HG03457 (cell line): ENCODE measurements around the gene ADGRV1.
"Not testable (repeated sequence)": the region's sequence is repeated elsewhere in the genome, so short reads cannot be mapped to it uniquely, and the experiment has no call there.

Experiments
- ATAC-seq: cut with Tn5 transposase; IDR thresholded peaks from one replicate; pipeline ENCODE4 v1.9.1; 2021; ENCODE audit warnings: moderate number of reproducible peaks; ENCODE audit not compliant: unreplicated experiment

Gene ADGRV1

DNA sequence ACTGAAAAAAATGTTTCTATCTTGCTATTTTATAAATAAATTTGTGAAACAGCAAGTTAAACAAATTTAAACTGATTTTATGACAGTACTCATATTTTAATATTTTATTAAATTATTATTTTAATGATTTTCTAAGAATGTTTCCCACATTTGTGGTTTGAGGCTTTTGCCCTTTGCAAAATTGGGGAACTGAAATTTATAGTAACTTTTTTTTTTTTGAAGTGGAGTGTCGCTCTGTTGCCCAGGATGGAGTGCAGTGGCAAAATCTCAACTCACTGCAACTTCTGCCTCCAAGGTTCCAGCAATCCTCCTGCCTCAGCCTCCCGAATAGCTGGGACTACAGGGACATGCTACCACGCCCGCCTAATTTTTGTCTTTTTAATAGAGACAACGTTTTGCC is 7.2 kb upstream of the ADGRV1 start:
- ATAC-seq, result no peak

DNA sequence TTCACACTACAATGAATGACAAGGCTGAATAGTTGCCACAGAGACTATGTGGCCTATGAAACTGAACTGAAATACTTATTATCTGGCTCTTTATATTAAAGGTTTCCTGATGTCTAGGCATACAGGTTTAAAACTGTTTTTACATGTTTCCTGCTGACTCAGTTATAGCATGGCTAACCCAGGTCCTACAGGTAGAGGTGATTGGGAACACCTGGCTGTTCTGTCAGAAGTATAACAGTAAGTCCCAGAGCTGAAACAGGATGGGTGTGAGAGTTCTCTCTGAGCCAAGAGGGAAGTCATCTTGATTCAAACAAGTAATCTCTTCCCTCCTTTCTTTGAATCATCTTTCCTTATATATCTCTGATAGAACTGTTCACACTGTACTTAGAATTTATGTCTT is 4.9 kb upstream of the ADGRV1 start:
- ATAC-seq, result no peak

DNA sequence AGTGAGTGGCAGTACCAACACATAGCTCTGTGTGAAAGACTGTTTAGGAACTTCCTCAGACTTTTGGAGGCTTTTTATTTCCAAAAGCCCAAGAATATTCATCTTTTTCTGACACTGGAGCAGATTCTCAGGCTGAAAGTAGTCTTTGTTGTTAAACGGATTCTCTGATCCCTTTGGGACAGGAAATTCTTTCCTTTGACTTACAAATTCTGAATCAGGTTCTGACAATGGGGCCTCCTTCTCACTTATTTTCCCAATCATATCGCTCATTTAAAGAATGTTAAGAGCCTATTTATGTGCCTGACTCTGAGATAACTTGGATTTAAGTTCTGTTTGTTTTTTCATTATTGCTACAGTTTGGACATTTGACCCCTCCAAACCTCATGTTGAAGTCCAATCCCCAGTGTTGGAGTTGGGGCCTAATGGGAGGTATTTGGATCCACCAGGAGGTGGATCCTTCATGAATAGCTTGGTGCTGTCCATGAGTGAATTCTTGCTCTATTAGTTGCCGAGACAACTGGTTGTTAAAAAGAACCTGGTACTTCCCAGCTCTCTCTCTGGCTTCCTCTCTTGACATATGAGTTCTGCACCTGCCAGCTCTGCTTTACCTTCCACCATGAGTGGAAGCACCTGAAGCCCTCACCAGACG is 4.1 kb upstream of the ADGRV1 start:
- ATAC-seq, result no peak

DNA sequence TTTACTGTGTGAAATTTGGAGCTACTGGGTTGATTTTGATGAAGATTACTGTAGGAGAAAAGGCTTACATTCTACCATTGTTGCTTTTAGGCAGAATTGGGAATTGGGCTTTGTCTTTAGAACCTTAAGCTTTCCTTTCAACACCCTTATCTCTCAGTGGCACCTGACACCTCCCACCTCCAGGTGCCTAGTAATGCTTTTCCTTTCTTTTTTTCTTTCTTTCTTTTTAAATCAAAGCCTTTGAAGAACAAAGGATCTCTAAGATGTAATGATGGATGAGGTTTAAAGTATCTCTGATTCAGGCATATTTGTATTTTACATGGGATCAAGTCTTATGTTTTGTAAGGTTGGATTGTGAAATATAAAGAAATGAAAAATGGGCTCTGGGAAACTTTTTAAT is 2.9 kb upstream of the ADGRV1 start:
- no peak for ATAC-seq

DNA sequence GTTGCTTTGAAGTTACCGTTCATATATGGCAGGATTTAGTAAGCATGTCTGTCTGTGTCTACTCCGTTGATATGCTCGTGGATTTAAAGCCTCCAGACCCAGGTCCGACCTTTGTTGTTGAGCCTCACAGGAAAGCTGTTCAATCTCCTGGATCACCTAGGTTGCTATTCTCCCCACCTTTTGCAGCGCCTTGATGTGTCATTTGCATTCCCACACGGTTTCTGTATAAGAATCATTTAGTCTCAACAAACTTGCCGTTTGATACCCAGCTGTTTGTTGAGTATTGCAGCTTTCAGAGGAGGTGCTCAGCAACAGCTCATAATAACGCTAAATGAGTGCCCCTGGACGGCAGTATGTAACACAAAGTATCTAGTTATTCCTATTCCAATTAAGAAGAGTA is 1.2 kb upstream of the ADGRV1 start:
- ATAC-seq, result no peak

DNA sequence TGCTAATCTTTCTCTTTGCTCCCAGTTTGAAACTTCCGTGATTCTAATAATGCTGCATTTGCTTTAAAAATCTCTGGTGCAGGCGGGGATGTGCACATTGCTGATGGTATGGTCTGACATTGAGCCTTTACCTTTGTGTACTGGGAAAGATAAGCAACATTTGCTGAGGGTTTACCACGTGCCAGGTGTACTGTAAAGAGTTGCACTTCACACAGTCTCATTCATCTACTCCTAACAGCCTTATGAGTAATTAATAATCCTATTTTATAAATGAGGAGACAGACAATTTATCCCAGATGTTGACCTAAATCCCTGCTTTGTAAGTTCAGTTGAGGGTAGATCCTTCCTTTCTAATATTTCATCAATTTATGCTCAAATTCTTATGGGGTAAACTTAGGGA is 726 bp upstream of the ADGRV1 start:
- ATAC-seq, result no peak

DNA sequence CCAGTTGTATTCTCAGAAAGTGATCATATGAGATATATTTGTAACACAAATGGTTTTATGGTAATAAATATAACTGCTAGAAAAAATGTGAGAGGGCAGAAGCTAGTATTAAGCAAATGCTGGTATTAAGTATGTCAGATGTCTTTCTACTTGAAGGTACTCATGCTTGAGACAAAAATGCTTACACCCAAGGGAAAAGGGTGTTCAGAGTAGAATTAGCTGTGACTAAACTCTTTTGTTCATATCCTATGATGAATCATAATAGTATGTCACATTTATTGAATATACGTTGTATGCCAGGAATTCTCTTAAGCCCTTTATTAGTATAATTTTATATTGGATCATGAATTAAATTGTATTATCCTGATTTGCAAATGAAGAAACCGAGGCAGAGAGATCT is 2.2 kb downstream of the ADGRV1 start:
- no peak for ATAC-seq

DNA sequence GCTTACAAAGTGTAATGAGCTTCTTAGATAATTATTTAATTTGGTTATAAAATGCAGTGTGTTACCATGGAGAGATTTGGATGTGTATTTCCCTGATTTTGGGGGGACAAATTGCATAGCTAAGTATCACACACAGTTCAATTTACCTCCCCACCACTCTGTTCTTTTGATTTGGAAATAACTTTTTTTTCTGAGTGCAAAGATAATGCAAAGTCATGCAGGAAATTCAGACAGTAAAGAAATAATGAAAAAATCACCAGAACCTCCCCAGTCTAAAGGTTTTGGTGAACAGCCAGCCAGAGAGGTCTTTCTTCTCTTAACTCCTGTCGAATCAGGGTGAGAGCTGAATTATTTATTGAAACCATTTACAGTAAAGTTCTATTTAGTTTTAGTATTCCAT is 3.2 kb downstream of the ADGRV1 start:
- no peak for ATAC-seq

DNA sequence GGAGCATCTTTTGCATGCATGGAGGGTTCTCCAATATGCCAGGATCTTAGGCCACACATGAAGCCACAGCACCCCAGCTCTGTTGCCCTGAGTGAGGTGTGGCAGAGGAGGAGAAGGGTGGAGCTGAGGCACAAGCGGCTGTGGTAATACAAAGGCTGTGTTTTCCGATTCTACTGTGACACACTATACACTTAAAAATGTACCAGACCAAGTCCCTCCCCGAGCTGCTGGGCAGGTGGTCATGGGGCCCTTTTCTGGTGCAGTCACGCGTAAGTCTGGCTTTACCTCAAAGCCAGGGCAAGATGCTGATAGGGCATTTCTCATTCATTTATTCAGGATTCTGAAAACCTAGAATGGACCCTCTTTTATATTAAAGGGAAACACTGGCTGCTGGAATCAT is 3.7 kb downstream of the ADGRV1 start:
- ATAC-seq, result no peak

DNA sequence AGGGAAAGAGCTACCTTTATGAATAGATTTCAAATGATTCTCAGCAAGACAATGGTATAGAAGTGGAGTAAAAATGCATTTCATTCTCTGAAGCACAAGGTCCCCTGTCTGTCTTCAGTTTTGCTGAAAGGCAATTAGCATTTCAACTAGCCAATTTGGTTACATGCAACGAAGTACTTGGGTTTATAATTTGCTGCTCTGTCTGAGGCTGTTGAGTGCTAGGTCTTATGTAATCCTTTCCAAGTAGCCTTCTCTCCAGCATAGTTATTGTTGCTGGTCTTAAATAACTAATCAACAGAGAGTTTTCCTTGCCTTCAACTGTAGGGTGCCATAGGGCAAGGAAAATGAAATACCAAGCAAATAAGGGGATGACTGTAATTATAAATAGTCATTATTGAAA is 4.5 kb downstream of the ADGRV1 start:
- ATAC-seq, result no peak

DNA sequence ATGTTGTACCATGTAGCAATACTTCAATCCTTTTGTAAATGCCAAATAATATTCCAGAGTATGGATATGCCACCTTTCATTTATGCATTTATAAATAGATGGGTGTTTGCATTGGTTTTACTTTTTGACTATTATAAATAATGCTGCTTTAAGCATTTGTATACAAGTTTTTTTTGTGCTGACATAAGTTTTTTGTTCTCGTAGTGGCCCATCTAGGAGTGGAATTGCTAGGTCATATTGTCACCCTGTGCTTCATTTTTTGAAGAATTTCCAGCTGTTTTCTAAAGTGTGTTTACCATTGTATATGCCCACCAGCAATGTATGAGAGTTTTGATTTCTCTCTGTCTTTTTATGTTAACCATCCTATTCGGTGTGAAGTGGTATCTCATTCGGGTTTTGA is 6.9 kb downstream of the ADGRV1 start:
- ATAC-seq, result no peak

DNA sequence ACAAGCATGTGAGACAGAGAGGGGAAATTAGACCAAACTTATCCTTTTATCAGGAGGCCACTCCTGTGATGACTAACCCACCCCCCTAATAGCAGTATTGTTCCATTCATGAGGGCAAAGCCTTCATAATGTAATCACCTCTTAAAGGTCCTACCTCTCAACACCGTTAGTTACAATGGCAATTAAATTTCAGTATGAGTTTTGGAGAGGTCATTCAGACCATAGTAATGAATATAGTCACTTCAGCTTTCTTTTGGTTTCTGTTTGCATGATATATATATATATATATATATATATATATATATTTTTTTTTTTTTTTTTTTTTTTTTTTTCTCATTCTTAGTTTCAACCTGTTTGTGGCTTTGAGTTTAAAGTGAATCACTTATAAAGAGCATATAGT is 10.5 kb downstream of the ADGRV1 start:
- ATAC-seq, result no peak

DNA sequence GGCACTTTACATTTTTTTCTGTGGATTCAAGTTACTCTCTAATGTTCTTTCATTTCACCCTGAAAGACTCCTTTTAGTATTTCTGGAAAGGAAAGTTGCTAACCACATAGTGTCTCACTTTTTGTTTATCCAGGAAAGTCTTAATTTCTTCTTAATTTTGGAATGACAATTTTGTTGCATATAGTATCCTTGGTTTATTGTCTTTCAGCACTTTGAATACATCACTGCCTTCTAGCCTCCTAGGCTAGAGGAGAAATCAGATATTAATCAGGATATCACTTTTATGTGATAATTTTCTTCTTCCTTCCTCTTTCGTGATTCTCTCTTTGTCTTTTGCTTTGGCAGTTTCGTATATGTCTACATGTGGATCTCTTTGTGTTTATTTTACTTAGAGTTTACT is 11.4 kb downstream of the ADGRV1 start:
- no peak for ATAC-seq

DNA sequence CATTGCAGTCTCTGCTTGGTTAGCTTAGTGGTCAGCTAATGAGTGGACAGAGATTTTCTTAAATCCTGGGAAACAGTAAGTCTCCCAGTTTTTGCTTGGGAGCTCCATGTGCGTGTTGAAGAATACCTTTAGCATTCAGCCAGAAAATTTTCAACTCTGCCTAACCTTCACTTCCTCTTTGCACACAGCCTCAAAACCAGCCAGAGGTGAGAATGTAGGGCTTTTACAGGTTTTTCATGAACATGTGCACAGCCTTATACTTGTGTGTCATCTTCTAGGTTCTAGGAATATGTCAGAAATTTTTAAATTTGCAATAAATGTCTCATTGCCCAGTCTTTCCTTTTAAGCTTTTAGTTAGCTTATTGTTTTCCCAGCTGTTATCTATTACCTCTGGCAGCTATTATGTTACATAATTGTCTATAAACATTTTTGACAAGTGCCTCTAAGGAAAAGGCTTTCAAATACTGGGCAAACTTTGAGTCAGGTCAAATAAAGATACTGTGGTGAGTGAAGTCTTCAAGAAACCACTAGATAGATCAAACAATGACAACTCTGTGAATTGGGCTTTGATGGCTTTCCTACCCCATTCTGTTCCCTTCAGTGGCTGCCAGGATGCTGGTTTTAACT is 12.7 kb downstream of the ADGRV1 start:
- ATAC-seq, result no peak

DNA sequence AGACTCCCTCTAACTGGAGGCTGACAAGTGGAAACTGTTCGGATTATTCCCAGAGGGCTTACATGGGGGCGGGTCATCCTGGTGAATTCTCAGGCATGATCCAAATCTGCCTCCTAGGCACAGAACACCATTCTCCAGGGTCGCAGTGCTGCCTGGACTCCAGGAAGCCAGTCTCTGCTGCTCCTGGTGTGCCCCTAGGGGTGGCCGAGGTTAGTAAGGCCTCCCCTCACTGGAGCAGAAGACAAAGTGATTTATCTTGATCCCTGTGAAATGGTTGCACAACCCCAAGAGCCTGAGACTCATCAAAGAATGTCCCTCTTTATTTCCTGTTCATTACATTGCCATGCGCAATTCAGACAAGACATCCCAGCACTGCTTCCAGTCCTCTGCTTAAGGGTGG is 17.1 kb downstream of the ADGRV1 start:
- ATAC-seq, result no peak

DNA sequence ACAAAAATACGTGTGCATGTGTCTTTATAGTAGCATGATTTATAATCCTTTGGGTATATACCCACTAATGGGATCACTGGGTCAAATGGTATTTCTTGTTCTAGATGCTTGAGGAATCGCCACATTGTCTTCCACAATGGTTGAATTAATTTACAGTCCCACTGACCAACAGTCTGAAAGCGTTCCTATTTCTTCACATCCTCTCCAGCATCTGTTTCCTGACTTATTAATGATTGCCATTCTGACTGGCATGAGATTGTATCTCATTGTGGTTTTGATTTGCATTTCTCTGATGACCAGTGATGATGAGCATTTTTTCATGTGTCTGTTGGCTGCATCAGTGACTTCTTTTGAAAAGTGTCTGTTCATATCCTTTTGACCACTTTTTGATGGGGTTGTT is 18.0 kb downstream of the ADGRV1 start:
- ATAC-seq, result not testable (repeated sequence)

DNA sequence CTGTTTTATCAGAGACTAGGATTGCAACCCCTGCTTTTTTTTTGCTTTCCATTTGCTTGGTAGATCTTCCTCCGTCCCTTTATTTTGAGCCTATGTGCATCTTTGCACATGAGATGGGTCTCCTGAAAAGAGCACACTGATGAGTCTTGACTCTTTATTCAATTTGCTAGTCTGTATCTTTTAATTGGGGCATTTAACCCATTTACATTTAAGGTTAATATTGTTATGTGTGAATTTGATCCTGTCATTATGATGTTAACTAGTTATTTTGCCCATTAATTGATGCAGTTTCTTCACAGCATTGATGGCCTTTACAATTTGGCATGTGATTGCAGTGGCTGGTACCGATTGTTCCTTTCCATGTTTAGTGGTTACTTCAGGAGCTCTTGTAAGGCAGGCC is 21.3 kb downstream of the ADGRV1 start:
- ATAC-seq, result not testable (repeated sequence)

DNA sequence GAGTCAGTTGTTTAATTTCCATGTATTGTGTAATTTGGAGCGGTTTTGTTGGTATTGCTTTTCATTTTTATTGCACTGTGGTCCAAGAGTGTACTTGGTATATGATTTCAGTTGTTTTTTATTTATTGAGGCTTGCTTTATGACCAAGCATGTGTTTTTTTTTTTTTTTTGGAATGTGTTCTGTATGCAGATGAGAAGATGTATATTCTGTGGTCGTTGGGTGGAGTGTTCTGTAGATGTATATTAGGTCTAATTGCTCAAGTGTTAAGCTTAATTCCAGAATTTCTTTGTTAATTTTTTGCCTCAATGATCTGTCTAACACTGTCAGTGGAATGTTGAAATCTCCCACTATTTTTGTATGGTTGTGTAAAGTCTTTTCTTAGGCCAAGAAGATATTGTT is 23.4 kb downstream of the ADGRV1 start:
- ATAC-seq, result no peak

DNA sequence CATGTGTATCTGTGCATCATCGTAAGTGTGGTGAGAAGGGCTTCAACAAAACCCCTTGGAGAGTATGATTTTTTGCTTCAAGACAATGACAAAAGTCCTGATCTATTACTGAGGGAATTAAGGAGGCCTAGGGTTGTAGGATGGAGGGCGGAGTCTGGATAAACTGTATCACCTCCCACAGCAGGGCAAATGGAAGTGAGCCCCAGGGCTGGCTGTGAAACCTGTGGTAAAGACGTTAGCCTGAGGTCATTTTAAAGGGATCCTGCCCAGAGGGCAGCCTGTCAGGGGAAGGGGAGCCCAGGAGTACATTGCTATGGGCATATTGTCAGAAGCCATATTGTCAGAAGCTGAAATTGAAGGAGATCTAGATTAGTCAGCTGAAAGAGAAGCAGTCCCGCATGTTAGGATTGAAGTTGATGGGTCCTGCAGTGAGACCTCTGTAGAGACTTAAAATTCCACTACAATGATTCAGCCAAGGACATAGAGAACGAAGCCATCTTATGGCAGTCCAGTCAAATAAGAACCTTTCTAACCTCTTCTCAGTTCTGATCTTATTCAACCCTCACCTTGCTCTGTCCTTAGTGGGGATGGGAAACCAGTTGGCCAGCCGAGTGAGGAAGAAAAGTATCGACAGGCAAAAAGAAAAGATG is 26.9 kb downstream of the ADGRV1 start:
- no peak for ATAC-seq

DNA sequence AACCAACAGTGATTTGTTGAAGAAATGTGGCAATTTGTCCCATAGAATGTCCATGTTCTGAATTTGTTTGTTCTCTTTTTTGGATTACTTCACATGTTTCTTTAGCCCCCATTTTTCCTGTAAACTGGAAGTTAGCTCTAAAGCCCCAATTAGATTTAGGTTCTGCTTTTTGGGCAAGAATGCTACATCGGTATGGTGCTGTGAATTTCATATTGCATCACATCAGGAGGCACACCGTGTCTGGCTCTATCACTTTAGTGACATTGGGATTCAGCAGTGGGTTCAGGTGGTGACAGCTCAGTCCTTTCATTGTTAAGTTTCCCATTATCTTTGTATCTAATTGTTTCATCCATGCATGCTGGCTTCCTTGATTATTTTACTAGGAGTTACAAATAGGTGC is 27.9 kb downstream of the ADGRV1 start:
- ATAC-seq, result no peak

DNA sequence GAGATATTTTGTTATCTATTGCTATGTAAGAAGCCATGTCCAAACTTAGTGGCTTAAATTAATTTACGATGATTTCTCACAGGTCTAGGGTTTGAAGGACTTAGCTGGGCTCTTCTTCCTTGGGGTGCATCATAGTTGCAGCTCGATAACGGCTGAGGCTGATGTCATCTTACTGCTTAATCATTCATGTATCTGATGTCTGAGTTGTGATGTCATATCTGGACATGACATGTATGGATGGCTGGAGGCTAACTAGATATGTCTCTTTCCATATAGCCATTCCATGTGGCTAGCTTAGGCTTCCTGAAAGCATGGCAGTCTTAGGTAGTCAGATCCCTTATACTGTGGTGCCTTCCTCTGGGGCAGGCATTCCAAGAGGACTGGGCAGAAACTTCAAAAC is 31.6 kb downstream of the ADGRV1 start:
- no peak for ATAC-seq

DNA sequence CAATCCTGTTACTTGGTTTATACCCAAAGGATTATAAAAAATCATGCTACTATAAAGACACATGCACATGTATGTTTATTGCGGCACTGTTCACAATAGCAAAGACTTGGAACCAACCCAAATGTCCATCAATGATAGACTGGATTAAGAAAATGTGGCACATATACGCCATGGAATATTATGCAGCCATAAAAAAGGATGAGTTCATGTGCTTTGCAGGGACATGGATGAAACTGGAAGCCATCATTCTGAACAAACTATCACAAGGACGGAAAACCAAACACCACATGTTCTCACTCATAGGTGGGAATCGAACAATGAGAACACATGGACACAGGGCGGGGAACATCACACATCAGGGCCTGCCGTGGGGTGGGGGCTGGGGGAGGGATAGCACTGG is 34.5 kb downstream of the ADGRV1 start:
- ATAC-seq, result not testable (repeated sequence)

DNA sequence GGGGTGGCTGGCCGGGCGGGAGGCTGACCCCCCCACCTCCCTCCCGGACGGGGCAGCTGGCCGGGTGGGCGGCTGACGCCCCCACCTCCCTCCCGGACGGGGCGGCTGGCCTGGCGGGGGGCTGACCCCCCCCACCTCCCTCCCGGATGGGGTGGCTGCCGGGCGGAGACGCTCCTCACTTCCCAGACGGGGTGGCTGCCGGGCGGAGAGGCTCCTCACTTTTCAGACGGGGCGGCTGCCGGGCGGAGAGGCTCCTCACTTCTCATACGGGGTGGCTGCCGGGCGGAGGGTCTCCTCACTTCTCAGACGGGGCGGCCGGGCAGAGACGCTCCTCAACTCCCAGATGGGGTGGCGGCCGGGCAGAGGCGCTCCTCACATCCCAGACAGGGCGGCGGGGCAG is 37.2 kb downstream of the ADGRV1 start:
- ATAC-seq, result not testable (repeated sequence)
